Measurements from ENCODE around the gene PRKAA2. TPM values are rescaled to one million over a fixed set of nuclear protein-coding genes. Genes with fewer than 3 reads are reported as not detected.

The PRKAA2 gene
- total RNA-seq, 1 experiment from 2014 or later: 4.0 TPM

DNA sequence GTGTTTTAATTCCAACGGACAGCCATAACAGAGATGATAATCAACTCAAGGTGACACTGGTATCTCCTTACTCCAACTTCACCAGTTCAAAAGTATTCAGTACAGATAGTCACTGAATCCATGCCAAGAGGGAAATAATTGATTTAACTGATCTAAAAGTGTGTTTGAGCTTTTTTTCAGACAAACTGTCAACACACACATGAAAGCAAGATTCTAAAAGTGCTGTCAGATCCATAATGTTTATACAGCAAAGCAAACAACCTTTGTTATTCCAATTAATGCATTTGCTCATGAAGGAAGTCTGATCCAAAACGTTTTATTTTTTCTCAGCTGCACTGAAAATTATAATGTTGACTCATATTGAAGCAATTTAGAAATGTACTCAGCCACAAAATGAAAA, 5.9 kb upstream of the PRKAA2 start:
- H2AFZ ChIP-seq (ENCODE audit: low read length): no peak overlapping the region
- H3K79me1 ChIP-seq (ENCODE audit: insufficient read depth, low read depth, low read length, poor library complexity, severe bottlenecking): no peaks in the 10 kb centered on the region
- no peak overlapping the region for H3K4me3 Mint-ChIP-seq
- H3K27me3 ChIP-seq (ENCODE audit: insufficient read depth, low read length): peaks cover under 1% of the 10 kb centered on the region; the same call in 1 of the 2 replicates
- no peaks in the 10 kb centered on the region for H3K36me3 Mint-ChIP-seq (ENCODE audit: insufficient read depth in 1 of 3, low read depth in 3 of 3)
- peaks cover 6% of the 10 kb centered on the region in 2 experiments for H3K4me1 Mint-ChIP-seq
- H2BK120ac ChIP-seq (ENCODE audit: low read depth, low read length, poor library complexity, severe bottlenecking): no peak overlapping the region
- H2BK20ac ChIP-seq (ENCODE audit: low read depth, low read length, poor library complexity, severe bottlenecking): no peak overlapping the region
- peaks cover under 1% of the 10 kb centered on the region for H3K23me2 ChIP-seq (ENCODE audit: insufficient read length, low read depth, low read length, poor library complexity, severe bottlenecking)
- H3K56ac ChIP-seq (ENCODE audit: insufficient read length, low read depth, low read length): no peak overlapping the region
- no peaks in the 10 kb centered on the region for H3K9me3 Mint-ChIP-seq
- no peaks in the 10 kb centered on the region for H3K79me2 ChIP-seq (ENCODE audit: insufficient read depth, low read length)
- no peak overlapping the region for H3K18ac ChIP-seq (ENCODE audit: insufficient read length, low read depth, low read length)
- no peak overlapping the region for H3T11ph ChIP-seq (ENCODE audit: low read length)
- no peak for DNase-seq
- H4K20me1 ChIP-seq (ENCODE audit: control insufficient read depth, insufficient read depth, insufficient read length): no peaks in the 10 kb centered on the region
- no CpG with 5 or more reads among the region's 2 CpGs for WGBS (ENCODE audit: extremely low coverage, insufficient read length, low lambda C conversion rate)
- no peak overlapping the region for H4K8ac ChIP-seq (replicated peaks; ENCODE audit: insufficient read length, low read depth, low read length)
- H3K4me1 ChIP-seq (ENCODE audit: insufficient read depth, low read length): no peaks in the 10 kb centered on the region
- no peak overlapping the region for H4K91ac ChIP-seq (ENCODE audit: insufficient read length, low read depth, low read length)
- H3K9me3 ChIP-seq (ENCODE audit: control insufficient read depth, low read depth, low read length): no peaks in the 10 kb centered on the region
- H4K5ac ChIP-seq (ENCODE audit: insufficient read length, low read depth, low read length): no peak overlapping the region
- no peak overlapping the region for H2BK12ac ChIP-seq (ENCODE audit: insufficient read length, low read depth, low read length)
- no peak overlapping the region for H2AK5ac ChIP-seq (ENCODE audit: insufficient read length, low read length)
- no peak overlapping the region for H2BK15ac ChIP-seq (ENCODE audit: low read depth, low read length)
- H3K9ac ChIP-seq (ENCODE audit: extremely low read depth, insufficient read length, low read length): no peak overlapping the region
- H3K27me3 Mint-ChIP-seq (ENCODE audit: low read depth): peaks cover 23% of the 10 kb centered on the region
- H3K14ac ChIP-seq (ENCODE audit: insufficient read depth, low read length): no peak overlapping the region
- no peak overlapping the region for H3K23ac ChIP-seq (ENCODE audit: insufficient read length, low read depth, low read length)
- H3K4ac ChIP-seq (ENCODE audit: low read depth, low read length): no peak overlapping the region
- no peak overlapping the region for H3K27ac ChIP-seq (ENCODE audit: insufficient read length, low read depth, low read length)
- TF ChIP-seq, protein P1, sequence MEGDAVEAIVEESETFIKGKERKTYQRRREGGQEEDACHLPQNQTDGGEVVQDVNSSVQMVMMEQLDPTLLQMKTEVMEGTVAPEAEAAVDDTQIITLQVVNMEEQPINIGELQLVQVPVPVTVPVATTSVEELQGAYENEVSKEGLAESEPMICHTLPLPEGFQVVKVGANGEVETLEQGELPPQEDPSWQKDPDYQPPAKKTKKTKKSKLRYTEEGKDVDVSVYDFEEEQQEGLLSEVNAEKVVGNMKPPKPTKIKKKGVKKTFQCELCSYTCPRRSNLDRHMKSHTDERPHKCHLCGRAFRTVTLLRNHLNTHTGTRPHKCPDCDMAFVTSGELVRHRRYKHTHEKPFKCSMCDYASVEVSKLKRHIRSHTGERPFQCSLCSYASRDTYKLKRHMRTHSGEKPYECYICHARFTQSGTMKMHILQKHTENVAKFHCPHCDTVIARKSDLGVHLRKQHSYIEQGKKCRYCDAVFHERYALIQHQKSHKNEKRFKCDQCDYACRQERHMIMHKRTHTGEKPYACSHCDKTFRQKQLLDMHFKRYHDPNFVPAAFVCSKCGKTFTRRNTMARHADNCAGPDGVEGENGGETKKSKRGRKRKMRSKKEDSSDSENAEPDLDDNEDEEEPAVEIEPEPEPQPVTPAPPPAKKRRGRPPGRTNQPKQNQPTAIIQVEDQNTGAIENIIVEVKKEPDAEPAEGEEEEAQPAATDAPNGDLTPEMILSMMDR (conservative IDR thresholded peaks at IDR 0.05): no peak
- no peak overlapping the region for H3K4me2 ChIP-seq (ENCODE audit: insufficient read depth, insufficient read length, low read length)
- H2BK5ac ChIP-seq (ENCODE audit: insufficient read length, low read length): no peak overlapping the region
- no peak overlapping the region for H3K27ac Mint-ChIP-seq

Data from H9 (cell line).